Dedifferentiated amniotic fluid mesenchymal stem cell (primary cell): ENCODE measurements around the gene QSER1.
"Not testable (repeated sequence)": the region's sequence is repeated elsewhere in the genome, so short reads cannot be mapped to it uniquely, and the experiment has no call there.

Source experiments
- DNase-seq: peaks from one replicate; pipeline ENCODE4 v3.0.0-alpha.2; 2016; ENCODE audit errors: extremely low spot score

Gene QSER1

DNA sequence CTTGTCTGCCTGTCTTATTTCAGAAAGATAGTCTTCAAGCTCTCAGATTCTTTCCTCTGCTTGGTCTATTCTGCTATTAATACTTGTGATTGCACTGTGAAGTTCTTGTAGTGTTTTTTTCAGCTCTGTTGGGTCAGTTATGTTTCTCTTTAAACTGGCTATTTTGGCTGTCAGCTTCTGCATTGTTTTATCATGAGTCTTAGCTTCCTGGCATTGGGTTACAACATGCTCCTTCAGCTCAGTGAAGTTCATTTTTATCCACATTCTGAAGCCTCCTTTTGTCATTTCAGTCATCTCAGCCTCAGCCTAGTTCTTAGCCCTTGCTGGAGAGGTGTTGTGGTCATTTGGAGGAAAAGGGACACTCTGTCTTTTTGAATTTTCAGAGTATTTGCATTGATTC is 107.6 kb downstream of the QSER1 start:
- peak; percentile 80 for DNase-seq

- DNase-seq, result no peak
Measured at GRCh38 chr11:33001281-33001680, 108.7 kb downstream of the QSER1 start.

GRCh38 chr11:33001751-33002542 is 109.3 kb downstream of the QSER1 start:
- DNase-seq, result no peak

DNA sequence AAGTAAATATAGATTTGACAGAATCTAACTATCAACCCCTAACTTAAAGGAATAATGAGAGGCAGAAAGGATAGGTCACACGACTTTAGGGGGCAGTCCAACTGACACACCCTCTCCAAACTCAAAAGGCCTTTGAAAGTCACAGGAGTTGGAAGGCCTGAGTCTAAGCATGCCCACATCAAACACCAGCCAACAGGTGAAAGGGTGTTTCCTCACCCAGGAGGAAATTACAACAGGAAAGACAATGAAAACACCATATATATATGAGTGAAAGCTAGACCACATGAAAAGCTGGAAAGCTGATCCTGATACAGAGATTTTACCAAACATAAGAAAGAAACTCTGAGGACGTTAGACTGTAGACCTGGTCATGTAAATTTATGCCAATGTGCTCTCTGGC is 112.6 kb downstream of the QSER1 start:
- DNase-seq, result no peak

DNA sequence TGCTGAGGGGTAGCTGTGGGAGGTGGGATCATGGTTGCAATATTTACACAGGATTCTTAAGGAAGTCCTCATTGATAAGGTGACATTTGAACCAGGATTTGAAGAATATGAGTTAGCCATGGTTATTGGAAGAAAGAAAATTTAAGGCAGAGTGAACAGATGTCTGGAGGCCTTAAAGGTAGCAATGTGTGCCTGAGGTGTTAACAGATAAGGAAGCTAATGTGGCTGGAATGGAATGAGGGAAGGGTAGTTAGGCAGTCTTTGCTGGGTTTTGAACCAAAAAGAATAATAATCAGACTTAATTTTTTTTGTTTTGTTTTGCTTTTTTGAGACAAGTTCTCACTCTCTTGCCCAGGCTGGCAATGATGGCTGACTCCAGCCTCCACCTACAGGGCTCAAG is 113.4 kb downstream of the QSER1 start:
- DNase-seq, result no peak

DNA sequence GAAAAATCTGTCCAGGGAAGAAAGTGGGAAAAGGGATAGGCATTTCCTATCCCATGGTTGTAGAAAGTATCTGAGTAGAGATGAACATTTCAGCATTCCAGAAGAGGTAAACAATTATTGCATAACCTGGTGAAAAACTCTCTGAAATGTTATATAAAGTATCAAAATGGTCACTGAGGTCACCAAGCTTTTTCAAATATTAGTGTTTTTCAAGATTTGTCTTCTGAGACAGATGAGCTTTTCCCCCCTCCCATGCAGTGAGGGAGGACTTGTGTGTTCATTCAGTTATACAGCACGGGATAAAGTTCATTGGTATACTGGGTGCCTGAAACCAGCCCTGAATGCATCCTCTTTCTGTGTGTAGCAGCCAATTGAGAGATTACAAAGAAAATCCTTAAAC is 121.1 kb downstream of the QSER1 start:
- DNase-seq, result no peak

- peak; percentile 91 for DNase-seq
Measured at GRCh38 chr11:33015621-33016551, 123.3 kb downstream of the QSER1 start, which contains the start of gene DEPDC7. Gene DEPDC7 (plus strand): TSS chr11:33015878. CDS start chr11:33015956, 78 bp downstream.

DNA sequence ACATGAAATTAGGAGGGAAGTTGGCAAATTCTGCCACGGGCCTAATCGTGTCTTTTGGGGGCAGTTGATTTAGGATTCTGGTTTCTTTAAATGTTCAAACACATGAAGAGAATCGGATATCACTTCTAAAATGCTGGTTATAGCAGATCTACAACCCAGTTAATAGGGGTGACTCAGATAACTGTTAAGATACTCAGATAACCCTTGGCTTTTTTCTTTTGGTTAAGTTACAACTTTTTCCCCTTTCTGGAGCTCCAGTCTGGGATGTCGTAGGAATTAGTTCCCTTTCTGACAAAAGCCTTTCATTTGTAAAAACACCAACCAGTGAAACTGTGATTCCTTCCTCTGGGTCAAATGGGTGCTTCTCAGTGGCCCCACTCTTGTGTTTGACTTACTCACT is 124.0 kb downstream of the QSER1 start:
- no peak for DNase-seq

DNA sequence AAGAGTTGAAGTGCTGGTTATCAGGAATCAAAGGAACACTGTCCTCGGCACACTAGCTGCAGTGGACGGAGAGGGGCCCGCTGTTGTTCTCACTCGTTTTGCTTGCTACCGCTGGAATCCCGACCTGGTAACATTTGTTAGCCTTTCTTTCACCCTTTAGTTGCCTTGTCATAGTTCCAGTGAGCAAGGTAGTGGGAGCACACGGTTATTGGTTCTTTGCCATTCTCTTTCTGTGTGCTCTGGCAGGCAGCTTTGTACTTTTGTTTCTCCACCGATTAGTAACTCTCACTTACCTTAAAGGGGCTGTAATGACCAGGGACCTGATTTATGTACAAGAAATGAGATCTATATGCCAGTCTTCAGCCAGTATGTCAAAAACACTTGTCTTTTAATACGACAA is 124.9 kb downstream of the QSER1 start:
- DNase-seq, result no peak

- no peak for DNase-seq
Measured at GRCh38 chr11:33017965-33018364, 125.4 kb downstream of the QSER1 start.

GRCh38 chr11:33018840-33019239 is 126.2 kb downstream of the QSER1 start:
- DNase-seq, result no peak

- DNase-seq, result no peak
Measured at GRCh38 chr11:33021501-33021900, 128.9 kb downstream of the QSER1 start.

DNA sequence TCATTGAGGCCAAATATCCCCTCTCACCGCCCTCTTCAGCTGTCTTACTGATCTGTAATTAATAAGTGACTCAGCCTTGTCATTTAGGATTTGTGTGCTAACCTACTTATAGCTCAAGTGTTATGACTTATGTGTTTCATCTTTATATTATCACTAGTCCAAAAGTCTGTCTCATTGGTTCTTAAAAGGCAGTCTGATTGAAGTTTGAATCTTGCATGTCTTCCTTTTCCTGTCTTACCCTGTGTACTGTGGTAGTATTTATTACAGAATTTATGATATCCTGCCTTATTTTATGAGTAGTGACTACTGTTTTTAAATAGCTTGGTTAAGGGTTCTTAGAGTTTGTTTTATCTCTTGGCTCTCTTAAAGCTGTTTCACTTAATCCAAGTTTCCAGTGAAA is 129.3 kb downstream of the QSER1 start:
- DNase-seq, result no peak

GRCh38 chr11:33025339-33025722 is 132.7 kb downstream of the QSER1 start:
- DNase-seq, result no peak

DNA sequence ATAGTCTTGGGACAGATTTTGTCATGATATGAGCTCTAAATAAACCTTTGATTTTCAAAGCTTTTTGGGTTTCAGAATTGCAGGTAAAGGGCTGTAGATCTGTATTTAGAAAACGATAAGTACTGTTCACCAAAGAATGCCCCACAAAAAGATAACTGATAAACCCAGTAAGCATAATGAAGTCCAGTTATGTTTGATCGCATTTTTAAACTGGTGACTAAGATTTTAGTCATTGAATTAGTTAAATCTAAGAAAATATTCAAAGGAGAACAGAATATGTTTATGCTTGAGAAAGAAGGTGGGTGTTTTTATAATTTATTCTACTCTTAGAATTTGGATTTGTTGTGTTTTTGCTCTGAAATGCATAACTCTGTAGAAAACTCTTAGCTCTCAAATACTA is 134.6 kb downstream of the QSER1 start:
- DNase-seq, result no peak

DNA sequence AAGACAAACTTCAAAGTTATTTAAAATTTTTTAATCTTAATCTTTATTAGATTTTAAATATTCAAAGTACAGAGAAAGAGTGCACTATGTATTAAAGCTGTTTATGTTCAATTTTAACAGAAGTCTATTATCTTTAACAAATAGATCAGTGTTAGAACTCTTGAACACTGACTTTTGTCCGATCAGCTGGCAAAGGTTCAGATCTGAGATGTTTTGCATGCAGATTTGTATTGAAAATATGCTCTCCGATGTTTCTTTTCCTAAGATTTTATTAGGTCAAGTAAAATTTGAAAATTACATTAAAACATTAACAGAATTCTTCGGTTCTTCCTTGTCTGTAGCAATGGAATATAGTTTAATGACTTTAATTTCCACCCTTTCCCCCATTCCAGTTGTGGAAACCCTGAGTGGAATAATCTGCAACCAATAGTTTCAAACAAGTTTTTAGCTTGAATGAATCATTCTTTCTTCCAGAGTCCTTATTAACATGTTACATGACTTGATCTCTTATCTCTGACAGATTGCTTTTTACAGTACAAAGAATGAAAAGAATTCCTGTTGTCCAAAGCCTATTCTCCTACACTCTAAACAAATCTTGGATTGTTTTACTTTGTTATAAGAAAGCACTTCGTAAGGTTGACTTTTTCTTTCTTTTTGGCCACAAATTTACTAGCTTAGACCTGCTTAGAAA is 135.4 kb downstream of the QSER1 start:
- no peak for DNase-seq

- DNase-seq, result no peak
Measured at GRCh38 chr11:33028537-33028914, 135.9 kb downstream of the QSER1 start.

DNA sequence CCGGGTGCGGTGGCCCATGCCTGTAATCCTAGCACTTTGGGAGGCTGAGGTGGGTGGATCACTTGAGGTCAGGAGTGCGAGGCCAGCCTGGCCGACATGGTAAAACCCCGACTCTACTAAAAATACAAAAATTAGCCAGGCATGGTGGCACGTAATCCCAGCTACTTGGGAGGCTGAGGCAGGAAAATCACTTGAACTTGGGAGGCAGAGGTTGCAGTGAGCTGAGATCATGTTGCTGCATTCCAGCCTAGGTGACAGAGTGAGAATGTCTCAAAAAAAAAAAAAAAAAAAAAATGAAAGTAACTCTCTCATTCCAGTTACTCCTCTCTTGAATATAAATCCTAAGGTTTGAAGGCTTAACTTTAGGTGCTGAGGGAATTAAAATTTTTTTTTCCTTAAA is 136.6 kb downstream of the QSER1 start:
- not testable (repeated sequence) for DNase-seq
